ENCODE results near the gene EXTL1. TPM values are rescaled to one million over a fixed set of nuclear protein-coding genes. Genes with fewer than 3 reads are reported as not detected.

The EXTL1 gene
- polyA plus RNA-seq, 4 donors = 0.41 to 0.51 TPM; not detected in 2

- no peak overlapping the region for H3K27ac ChIP-seq (ENCODE audit: low read depth in 1 of 3, low read length in 2 of 3)
- FAIRE-seq (no peak), DNase-seq (no peak)
- H3K27me3 ChIP-seq (ENCODE audit: control insufficient read depth in 3 of 3, insufficient read depth in 3 of 3, low read length in 3 of 3) = peaks cover 0 to 11% (median 0%) of the 10 kb centered on the region in 3 donors
- 76 to 85% (median 81%) methylated on average over 12 of the region's 12 CpGs for WGBS, 3 donors
- H3K36me3 ChIP-seq (ENCODE audit: control insufficient read depth in 3 of 3, insufficient read depth in 2 of 3, low read depth in 1 of 3, low read length in 3 of 3) = peaks cover 0 to 10% (median 0%) of the 10 kb centered on the region in 3 donors
- no peak overlapping the region for H3K4me3 ChIP-seq (ENCODE audit: low read depth in 1 of 3, low read length in 3 of 3)
- no peaks in the 10 kb centered on the region for H3K9me3 ChIP-seq (ENCODE audit: control insufficient read depth in 2 of 2, insufficient read depth in 1 of 2, low read depth in 1 of 2, low read length in 1 of 2)
- peaks cover 0 to 19% (median 3%) of the 10 kb centered on the region in 3 donors for H3K4me1 ChIP-seq (ENCODE audit: control insufficient read depth in 3 of 3, insufficient read depth in 2 of 3, low read depth in 1 of 3, low read length in 2 of 3)
Observed at GRCh38 chr1:26032656-26033357, 11.2 kb downstream of the EXTL1 start.

- 12 to 18% (median 16%) methylated on average over 14 to 15 of the region's 15 CpGs for WGBS, 3 donors
- DNase-seq = no peak
- Histone ChIP-seq H3K9me3 (ENCODE audit: control insufficient read depth in 2 of 2, insufficient read depth in 1 of 2, low read depth in 1 of 2, low read length in 1 of 2) (no peaks in the 10 kb centered on the region), H3K27me3 (ENCODE audit: control insufficient read depth in 3 of 3, insufficient read depth in 3 of 3, low read length in 3 of 3) (peaks cover 0 to 11% (median 0%) of the 10 kb centered on the region in 3 donors), H3K27ac (ENCODE audit: low read depth in 1 of 3, low read length in 2 of 3) (no peak overlapping the region), H3K4me1 (ENCODE audit: control insufficient read depth in 3 of 3, insufficient read depth in 2 of 3, low read depth in 1 of 3, low read length in 2 of 3) (peaks cover 0 to 23% (median 3%) of the 10 kb centered on the region in 3 donors), H3K36me3 (ENCODE audit: control insufficient read depth in 3 of 3, insufficient read depth in 2 of 3, low read depth in 1 of 3, low read length in 3 of 3) (peaks cover 0 to 29% (median 0%) of the 10 kb centered on the region in 3 donors), H3K4me3 (ENCODE audit: low read depth in 1 of 3, low read length in 3 of 3) (peak overlapping the region; percentile 49 to 78 (median 78))
- FAIRE-seq = no peak
Observed at GRCh38 chr1:26034504-26035202, 13.1 kb downstream of the EXTL1 start.

- Histone ChIP-seq H3K27me3 (ENCODE audit: control insufficient read depth in 3 of 3, insufficient read depth in 3 of 3, low read length in 3 of 3) (peaks cover 0 to 11% (median 0%) of the 10 kb centered on the region in 3 donors), H3K36me3 (ENCODE audit: control insufficient read depth in 3 of 3, insufficient read depth in 2 of 3, low read depth in 1 of 3, low read length in 3 of 3) (peaks cover 0 to 34% (median 0%) of the 10 kb centered on the region in 3 donors), H3K27ac (ENCODE audit: low read depth in 1 of 3, low read length in 2 of 3) (peak overlapping the region; percentile 26 to 87 (median 77)), H3K9me3 (ENCODE audit: control insufficient read depth in 2 of 2, insufficient read depth in 1 of 2, low read depth in 1 of 2, low read length in 1 of 2) (no peaks in the 10 kb centered on the region), H3K4me3 (ENCODE audit: low read depth in 1 of 3, low read length in 3 of 3) (peak overlapping the region; percentile 49 to 78 (median 78)), H3K4me1 (ENCODE audit: control insufficient read depth in 3 of 3, insufficient read depth in 2 of 3, low read depth in 1 of 3, low read length in 2 of 3) (peaks cover 0 to 23% (median 3%) of the 10 kb centered on the region in 3 donors)
- 1% methylated on average over 35 to 60 of the region's 60 CpGs for WGBS, 3 donors
- DNase-seq = peak; percentile 92 to 96
- FAIRE-seq = no peak
Observed at GRCh38 chr1:26035203-26035958, 13.8 kb downstream of the EXTL1 start.

- no peak for FAIRE-seq
Observed at GRCh38 chr1:26035959-26036755, 14.6 kb downstream of the EXTL1 start.

GRCh38 chr1:26036756-26037281 is 15.2 kb downstream of the EXTL1 start:
- no peak for FAIRE-seq
- Histone ChIP-seq H3K36me3 (ENCODE audit: control insufficient read depth in 3 of 3, insufficient read depth in 2 of 3, low read depth in 1 of 3, low read length in 3 of 3) (peaks cover 0 to 48% (median 0%) of the 10 kb centered on the region in 3 donors), H3K27ac (ENCODE audit: low read depth in 1 of 3, low read length in 2 of 3) (peak overlapping the region in 1 of 3 donors; percentile 87), H3K9me3 (ENCODE audit: control insufficient read depth in 2 of 2, insufficient read depth in 1 of 2, low read depth in 1 of 2, low read length in 1 of 2) (no peaks in the 10 kb centered on the region), H3K4me3 (ENCODE audit: low read depth in 1 of 3, low read length in 3 of 3) (no peak overlapping the region), H3K27me3 (ENCODE audit: control insufficient read depth in 3 of 3, insufficient read depth in 3 of 3, low read length in 3 of 3) (peaks cover 0 to 11% (median 0%) of the 10 kb centered on the region in 3 donors), H3K4me1 (ENCODE audit: control insufficient read depth in 3 of 3, insufficient read depth in 2 of 3, low read depth in 1 of 3, low read length in 2 of 3) (peaks cover 0 to 23% (median 3%) of the 10 kb centered on the region in 3 donors)
- 79 to 82% (median 81%) methylated on average over 6 to 10 of the region's 11 CpGs for WGBS, 3 donors
- DNase-seq = no peak

More at GRCh38 chr1:26035959-26036755, 14.6 kb downstream of the EXTL1 start:
- Histone ChIP-seq H3K9me3 (ENCODE audit: control insufficient read depth in 2 of 2, insufficient read depth in 1 of 2, low read depth in 1 of 2, low read length in 1 of 2) (no peaks in the 10 kb centered on the region), H3K27ac (ENCODE audit: low read depth in 1 of 3, low read length in 2 of 3) (peak overlapping the region; percentile 26 to 87 (median 77)), H3K4me1 (ENCODE audit: control insufficient read depth in 3 of 3, insufficient read depth in 2 of 3, low read depth in 1 of 3, low read length in 2 of 3) (peaks cover 0 to 23% (median 3%) of the 10 kb centered on the region in 3 donors), H3K4me3 (ENCODE audit: low read depth in 1 of 3, low read length in 3 of 3) (peak overlapping the region; percentile 49 to 78 (median 78)), H3K27me3 (ENCODE audit: control insufficient read depth in 3 of 3, insufficient read depth in 3 of 3, low read length in 3 of 3) (peaks cover 0 to 11% (median 0%) of the 10 kb centered on the region in 3 donors), H3K36me3 (ENCODE audit: control insufficient read depth in 3 of 3, insufficient read depth in 2 of 3, low read depth in 1 of 3, low read length in 3 of 3) (peaks cover 0 to 42% (median 0%) of the 10 kb centered on the region in 3 donors)
- WGBS, 3 donors = 9 to 14% (median 10%) methylated on average over 35 to 39 of the region's 39 CpGs
- DNase-seq = peak; percentile 67 to 93

GRCh38 chr1:26037904-26038303 is 16.3 kb downstream of the EXTL1 start:
- peaks cover 0 to 23% (median 3%) of the 10 kb centered on the region in 3 donors for H3K4me1 ChIP-seq (ENCODE audit: control insufficient read depth in 3 of 3, insufficient read depth in 2 of 3, low read depth in 1 of 3, low read length in 2 of 3)
- peaks cover 0 to 11% (median 0%) of the 10 kb centered on the region in 3 donors for H3K27me3 ChIP-seq (ENCODE audit: control insufficient read depth in 3 of 3, insufficient read depth in 3 of 3, low read length in 3 of 3)
- DNase-seq = no peak
- peak overlapping the region in 1 of 3 donors; percentile 42 for H3K27ac ChIP-seq (ENCODE audit: low read depth in 1 of 3, low read length in 2 of 3)
- 72 to 77% (median 74%) methylated on average over 6 of the region's 6 CpGs for WGBS, 3 donors
- FAIRE-seq = no peak
- H3K4me3 ChIP-seq (ENCODE audit: low read depth in 1 of 3, low read length in 3 of 3) = no peak overlapping the region
- no peaks in the 10 kb centered on the region for H3K9me3 ChIP-seq (ENCODE audit: control insufficient read depth in 2 of 2, insufficient read depth in 1 of 2, low read depth in 1 of 2, low read length in 1 of 2)
- H3K36me3 ChIP-seq (ENCODE audit: control insufficient read depth in 3 of 3, insufficient read depth in 2 of 3, low read depth in 1 of 3, low read length in 3 of 3) = peaks cover 0 to 58% (median 0%) of the 10 kb centered on the region in 3 donors

GRCh38 chr1:26038477-26038876 is 16.9 kb downstream of the EXTL1 start:
- WGBS, 3 donors = 85 to 90% (median 86%) methylated on average over 6 of the region's 6 CpGs
- no peak overlapping the region for H3K4me3 ChIP-seq (ENCODE audit: low read depth in 1 of 3, low read length in 3 of 3)
- peaks cover 0 to 64% (median 0%) of the 10 kb centered on the region in 3 donors for H3K36me3 ChIP-seq (ENCODE audit: control insufficient read depth in 3 of 3, insufficient read depth in 2 of 3, low read depth in 1 of 3, low read length in 3 of 3)
- H3K4me1 ChIP-seq (ENCODE audit: control insufficient read depth in 3 of 3, insufficient read depth in 2 of 3, low read depth in 1 of 3, low read length in 2 of 3) = peaks cover 0 to 23% (median 3%) of the 10 kb centered on the region in 3 donors
- peak overlapping the region in 1 of 3 donors; percentile 42 for H3K27ac ChIP-seq (ENCODE audit: low read depth in 1 of 3, low read length in 2 of 3)
- DNase-seq = no peak
- no peak for FAIRE-seq
- H3K9me3 ChIP-seq (ENCODE audit: control insufficient read depth in 2 of 2, insufficient read depth in 1 of 2, low read depth in 1 of 2, low read length in 1 of 2) = no peaks in the 10 kb centered on the region
- peaks cover 0 to 11% (median 0%) of the 10 kb centered on the region in 3 donors for H3K27me3 ChIP-seq (ENCODE audit: control insufficient read depth in 3 of 3, insufficient read depth in 3 of 3, low read length in 3 of 3)
